GM18868 (cell line): ENCODE measurements around the gene GIMAP6.
"Not testable (repeated sequence)": the region's sequence is repeated elsewhere in the genome, so short reads cannot be mapped to it uniquely, and the experiment has no call there.

ENCODE experiments used
- ATAC-seq: cut with Tn5 transposase; IDR thresholded peaks from one replicate; pipeline ENCODE4 v1.9.1; 2021; ENCODE audit warnings: mild to moderate bottlenecking, moderate library complexity; ENCODE audit not compliant: unreplicated experiment

Gene GIMAP6

GRCh38 chr7:150586068-150586784 is 46.0 kb downstream of the GIMAP6 start:
- ATAC-seq, result no peak

- ATAC-seq, result no peak
Measured at GRCh38 chr7:150585199-150585598, 47.0 kb downstream of the GIMAP6 start.

- peak; percentile 50 for ATAC-seq
Measured at GRCh38 chr7:150580638-150581394, 51.4 kb downstream of the GIMAP6 start.

GRCh38 chr7:150579979-150580637 is 52.1 kb downstream of the GIMAP6 start:
- ATAC-seq, result not testable (repeated sequence)
